ENCODE results near the gene AWAT1. TPM values are rescaled to one million over a fixed set of nuclear protein-coding genes. Genes with fewer than 3 reads are reported as not detected.
"Not testable (repeated sequence)": the region's sequence is repeated elsewhere in the genome, so short reads cannot be mapped to it uniquely, and the experiment has no call there.

The AWAT1 gene
- total RNA-seq = not detected in 2 replicates

GRCh38 chrX:70234355-70234754, at the start of gene AWAT1:
Gene AWAT1 (plus strand): TSS chrX:70234655. CDS start chrX:70234696, 41 bp downstream.
- DNase-seq = no peak

GRCh38 chrX:70190225-70190624, 44.2 kb upstream of the AWAT1 start:
- DNase-seq = no peak

GRCh38 chrX:70196961-70197720, 37.3 kb upstream of the AWAT1 start:
- peak; percentile 73 for DNase-seq

- no peak for DNase-seq
Observed at GRCh38 chrX:70201732-70202131, 32.7 kb upstream of the AWAT1 start.

GRCh38 chrX:70208479-70208878, 26.0 kb upstream of the AWAT1 start:
- DNase-seq = no peak

GRCh38 chrX:70209570-70209969, 24.9 kb upstream of the AWAT1 start:
- not testable (repeated sequence) for DNase-seq

- peak; percentile 44 for DNase-seq
Observed at GRCh38 chrX:70219938-70220764, 14.3 kb upstream of the AWAT1 start.

- DNase-seq = no peak
Observed at GRCh38 chrX:70226048-70226447, 8.4 kb upstream of the AWAT1 start.

GRCh38 chrX:70226687-70227086, 7.8 kb upstream of the AWAT1 start:
- DNase-seq = no peak

- no peak for DNase-seq
Observed at GRCh38 chrX:70231666-70232065, 2.8 kb upstream of the AWAT1 start.

GRCh38 chrX:70240751-70241150, 6.3 kb downstream of the AWAT1 start:
- DNase-seq = no peak

GRCh38 chrX:70241501-70241900, 7.0 kb downstream of the AWAT1 start:
- no peak for DNase-seq

GRCh38 chrX:70243601-70244000, 9.1 kb downstream of the AWAT1 start:
- not testable (repeated sequence) for DNase-seq

GRCh38 chrX:70244881-70245280, 10.4 kb downstream of the AWAT1 start:
- DNase-seq = no peak

- DNase-seq = no peak
Observed at GRCh38 chrX:70247252-70247651, 12.8 kb downstream of the AWAT1 start.

- peak; percentile 0 for DNase-seq
Observed at GRCh38 chrX:70252491-70252890, 18.0 kb downstream of the AWAT1 start.

- DNase-seq = no peak
Observed at GRCh38 chrX:70253377-70254062, 19.1 kb downstream of the AWAT1 start.

- no peak for DNase-seq
Observed at GRCh38 chrX:70254063-70254400, 19.6 kb downstream of the AWAT1 start.

GRCh38 chrX:70254909-70255308, 20.5 kb downstream of the AWAT1 start:
- no peak for DNase-seq

GRCh38 chrX:70255452-70255851, 21.0 kb downstream of the AWAT1 start:
- no peak for DNase-seq

- DNase-seq = no peak
Observed at GRCh38 chrX:70257423-70258288, 23.2 kb downstream of the AWAT1 start.

- no peak for DNase-seq
Observed at GRCh38 chrX:70260104-70260503, 25.6 kb downstream of the AWAT1 start, which contains the start of gene P2RY4. Gene P2RY4 (minus strand): TSS chrX:70260204. CDS start chrX:70259624, 580 bp downstream.
